ENCODE data around the gene ERN1. TPM values are rescaled to one million over a fixed set of nuclear protein-coding genes. Genes with fewer than 3 reads are reported as not detected.

Gene ERN1
- total and polyA plus RNA-seq, 2 of the 13 experiments (the other 11 are each of a cell fraction or from before 2014, with no cell fraction given): 6.0 to 12.7 TPM

- TF ChIP-seq KIAA2018 (CRISPR knock-in tag; IDR thresholded peaks at IDR 0.05; ENCODE audit: borderline replicate concordance) (no peak), ZNF589 (CRISPR knock-in tag; conservative IDR thresholded peaks at IDR 0.05) (no peak), ZNF251 (CRISPR knock-in tag; IDR thresholded peaks at IDR 0.05) (no peak), ZNF335 (CRISPR knock-in tag; IDR thresholded peaks at IDR 0.05) (no peak; the same call in 1 of the 2 replicates), PRMT3 (CRISPR knock-in tag; IDR thresholded peaks at IDR 0.05; ENCODE audit: borderline replicate concordance, low read depth) (peak; percentile 23; the same call in 1 of the 2 replicates), PHF5A (CRISPR knock-in tag; IDR thresholded peaks at IDR 0.05; ENCODE audit: low read depth, unreplicated experiment) (no peak), ZNF800 (CRISPR knock-in tag; IDR thresholded peaks at IDR 0.05) (peak; percentile 23; the same call in 1 of the 2 replicates), ZNF234 (CRISPR knock-in tag; conservative IDR thresholded peaks at IDR 0.05) (no peak), ZNF687 (CRISPR knock-in tag; IDR thresholded peaks at IDR 0.05) (no peak), ZNF333 (CRISPR knock-in tag; IDR thresholded peaks at IDR 0.05; ENCODE audit: borderline replicate concordance) (no peak), RAD21 (CRISPR knock-in tag; IDR thresholded peaks at IDR 0.05) (peak; percentile 52), TFAP4 (IDR thresholded peaks at IDR 0.05; ENCODE audit: borderline replicate concordance, low read depth) (no peak)
These were observed 17.4 kb upstream of the ERN1 start (continued) for GRCh38 chr17:64147110-64148016.

All from HepG2 (cell line).